ENCODE results near the gene HIVEP3. TPM values are rescaled to one million over a fixed set of nuclear protein-coding genes. Genes with fewer than 3 reads are reported as not detected.

HIVEP3 gene
- total RNA-seq, 2 experiments from 2014 or later = 18.6 to 20.4 TPM

DNA sequence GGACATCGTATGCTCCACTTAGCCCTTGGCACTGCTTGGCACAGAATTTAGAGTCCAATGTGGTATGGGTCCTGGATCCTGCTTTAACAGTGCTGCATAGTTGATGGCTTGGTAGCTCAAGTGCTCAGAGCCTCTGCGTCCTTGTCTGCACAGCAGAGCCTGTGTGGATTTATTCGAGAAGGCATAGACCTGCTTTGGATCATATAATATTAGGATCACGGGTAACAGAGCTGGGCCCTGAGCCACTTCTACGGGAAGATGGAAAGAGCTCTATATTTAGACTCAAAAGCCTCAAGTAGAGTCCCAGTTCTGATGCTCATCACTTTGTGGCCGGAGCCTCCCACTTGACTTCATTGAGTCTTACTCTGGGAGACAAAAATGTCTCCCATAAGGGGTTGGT, 269.9 kb downstream of the HIVEP3 start:
- H3K9me3 Mint-ChIP-seq = no peaks in the 10 kb centered on the region
- POLR2A ChIA-PET = interaction anchor here (1.4 to 3.0 kb wide), 2 partner anchors 11 to 13 kb away, joined by 4 to 11 read pairs; no protein-coding TSS in a partner anchor
- TF ChIP-seq, protein P1, sequence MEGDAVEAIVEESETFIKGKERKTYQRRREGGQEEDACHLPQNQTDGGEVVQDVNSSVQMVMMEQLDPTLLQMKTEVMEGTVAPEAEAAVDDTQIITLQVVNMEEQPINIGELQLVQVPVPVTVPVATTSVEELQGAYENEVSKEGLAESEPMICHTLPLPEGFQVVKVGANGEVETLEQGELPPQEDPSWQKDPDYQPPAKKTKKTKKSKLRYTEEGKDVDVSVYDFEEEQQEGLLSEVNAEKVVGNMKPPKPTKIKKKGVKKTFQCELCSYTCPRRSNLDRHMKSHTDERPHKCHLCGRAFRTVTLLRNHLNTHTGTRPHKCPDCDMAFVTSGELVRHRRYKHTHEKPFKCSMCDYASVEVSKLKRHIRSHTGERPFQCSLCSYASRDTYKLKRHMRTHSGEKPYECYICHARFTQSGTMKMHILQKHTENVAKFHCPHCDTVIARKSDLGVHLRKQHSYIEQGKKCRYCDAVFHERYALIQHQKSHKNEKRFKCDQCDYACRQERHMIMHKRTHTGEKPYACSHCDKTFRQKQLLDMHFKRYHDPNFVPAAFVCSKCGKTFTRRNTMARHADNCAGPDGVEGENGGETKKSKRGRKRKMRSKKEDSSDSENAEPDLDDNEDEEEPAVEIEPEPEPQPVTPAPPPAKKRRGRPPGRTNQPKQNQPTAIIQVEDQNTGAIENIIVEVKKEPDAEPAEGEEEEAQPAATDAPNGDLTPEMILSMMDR (IDR thresholded peaks at IDR 0.05) = no peak
- peaks cover 58% of the 10 kb centered on the region for H3K4me1 Mint-ChIP-seq (ENCODE audit: low read depth)
- CTCF ChIA-PET = interaction anchor here (1.4 to 3.2 kb wide), 2 partner anchors 11 to 74 kb away, joined by 3 to 9 read pairs; no protein-coding TSS in a partner anchor
- H3K27ac Mint-ChIP-seq = peak overlapping the region; percentile 8
- H3K27me3 Mint-ChIP-seq = no peaks in the 10 kb centered on the region
- H3K4me3 Mint-ChIP-seq = no peak overlapping the region
- DNase-seq (no peak), ATAC-seq (no peak)
- H3K36me3 Mint-ChIP-seq (ENCODE audit: low read depth) = peaks cover 26% of the 10 kb centered on the region
- intact Hi-C loops (cut with micrococcal nuclease) = no loop called here

DNA sequence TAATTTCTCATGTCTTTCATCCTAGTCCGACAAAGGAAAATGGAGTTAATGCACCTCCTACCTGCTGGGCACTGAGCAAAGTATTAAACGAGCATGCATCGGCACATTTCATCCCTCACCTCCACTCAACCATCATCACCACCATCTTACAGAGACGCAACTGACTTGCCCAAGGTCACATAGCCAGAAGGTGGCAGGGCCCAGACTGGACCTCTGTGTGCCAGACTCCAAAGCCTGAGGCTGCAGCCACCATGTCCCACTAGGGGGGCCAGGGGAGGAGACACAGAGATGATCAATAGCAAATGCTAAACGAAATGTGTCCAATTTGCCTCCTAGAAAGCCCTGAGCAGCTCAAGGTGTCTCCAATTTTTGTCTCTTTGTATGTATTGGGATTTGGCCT, 270.5 kb downstream of the HIVEP3 start:
- no peak for DNase-seq

DNA sequence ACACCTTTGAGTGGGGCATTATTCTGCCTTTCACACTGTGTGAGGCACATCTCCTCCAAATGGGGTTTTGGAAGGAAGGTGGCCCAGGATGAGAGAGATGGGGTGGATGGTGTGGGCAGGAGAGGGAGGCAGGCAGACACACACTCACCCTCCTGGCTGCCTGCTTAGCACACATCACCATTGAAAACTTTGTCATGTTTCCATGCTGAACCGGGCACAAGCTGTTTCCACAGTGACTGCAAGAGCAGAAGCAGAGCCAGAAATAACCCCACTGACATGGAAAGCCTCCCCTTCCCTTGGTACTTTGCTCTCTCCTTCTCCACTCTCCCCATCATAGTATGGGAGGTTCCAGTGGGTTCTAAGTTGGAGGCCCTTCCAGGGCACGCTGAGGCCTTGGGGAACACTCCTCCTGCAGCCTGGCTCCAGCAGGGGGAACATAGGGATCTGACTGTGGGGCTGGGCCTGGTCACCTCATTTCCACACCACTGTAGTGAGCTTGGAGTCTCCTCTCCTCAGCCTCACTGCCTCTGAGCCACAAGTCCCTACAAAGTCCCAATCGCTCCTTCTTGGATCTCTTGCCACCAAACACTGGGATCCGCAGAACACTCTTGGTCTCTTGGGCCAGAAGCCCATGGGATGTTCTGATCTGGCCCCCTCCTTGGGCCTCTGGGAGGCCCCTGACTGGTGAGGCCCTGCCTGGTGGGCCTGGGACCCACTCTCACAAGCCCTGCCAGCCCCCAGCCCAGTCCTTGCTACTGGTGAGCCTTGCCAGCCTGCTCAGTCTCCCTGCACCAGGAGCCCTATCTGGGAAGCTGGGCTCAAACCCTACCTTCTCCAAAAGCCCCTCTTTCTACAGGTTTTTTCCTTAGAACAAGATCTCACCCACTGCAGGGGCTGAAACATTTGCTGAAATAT, 271.2 kb downstream of the HIVEP3 start:
- DNase-seq (no peak), ATAC-seq (no peak)
- intact Hi-C loops (cut with micrococcal nuclease) = no loop called here
- Mint-ChIP-seq H3K9me3 (no peaks in the 10 kb centered on the region), H3K4me1 (ENCODE audit: low read depth) (peaks cover 44% of the 10 kb centered on the region), H3K4me3 (no peak overlapping the region), H3K27me3 (no peaks in the 10 kb centered on the region), H3K27ac (peak overlapping the region; percentile 56), H3K36me3 (ENCODE audit: low read depth) (peaks cover 25% of the 10 kb centered on the region)
- ChIA-PET CTCF (no interaction called here), POLR2A (interaction anchor here (0.5 to 3.0 kb wide), 2 partner anchors 12 to 40 kb away, joined by 3 to 11 read pairs; no protein-coding TSS in a partner anchor)
- TF ChIP-seq, protein P1 (IDR thresholded peaks at IDR 0.05) = no peak

More for the DNA sequence above, 270.5 kb downstream of the HIVEP3 start:
- TF ChIP-seq, protein P1 (IDR thresholded peaks at IDR 0.05) = no peak
- Mint-ChIP-seq H3K27me3 (no peaks in the 10 kb centered on the region), H3K9me3 (no peaks in the 10 kb centered on the region), H3K4me3 (no peak overlapping the region), H3K36me3 (ENCODE audit: low read depth) (peaks cover 26% of the 10 kb centered on the region), H3K27ac (peak overlapping the region; percentile 36), H3K4me1 (ENCODE audit: low read depth) (peaks cover 52% of the 10 kb centered on the region)
- intact Hi-C loops (cut with micrococcal nuclease) = no loop called here
- ChIA-PET CTCF (interaction anchor here (3.2 kb wide), 1 partner anchor 11 kb away, joined by 9 read pairs; no protein-coding TSS in a partner anchor), POLR2A (interaction anchor here (3.0 kb wide), 1 partner anchor 12 kb away, joined by 11 read pairs; no protein-coding TSS in a partner anchor)
- no peak for ATAC-seq

DNA sequence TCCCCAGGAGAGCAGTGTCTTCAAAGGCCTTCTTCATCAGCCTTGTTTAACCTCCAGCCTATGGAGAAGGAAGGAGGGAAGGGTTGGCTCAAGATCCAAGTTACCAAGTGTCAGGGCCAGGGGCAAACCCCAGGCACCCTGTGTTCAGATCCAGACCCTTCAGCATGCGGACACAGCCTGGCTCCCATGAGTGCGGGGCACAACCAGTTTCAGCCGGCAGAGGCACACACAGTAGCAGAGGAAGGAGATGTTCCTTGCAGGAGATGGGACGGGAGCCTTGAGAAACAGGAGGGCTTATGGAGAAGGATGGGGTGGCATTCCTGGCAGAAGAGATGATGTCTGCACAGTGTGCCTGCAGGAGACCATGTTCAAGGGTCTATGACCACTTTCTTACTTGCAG, 272.5 kb downstream of the HIVEP3 start:
- Mint-ChIP-seq H3K9me3 (no peaks in the 10 kb centered on the region), H3K27ac (peak overlapping the region; percentile 37), H3K4me3 (no peak overlapping the region), H3K27me3 (no peaks in the 10 kb centered on the region), H3K36me3 (ENCODE audit: low read depth) (peaks cover 22% of the 10 kb centered on the region), H3K4me1 (ENCODE audit: low read depth) (peaks cover 36% of the 10 kb centered on the region)
- ChIA-PET POLR2A (no interaction called here), CTCF (no interaction called here)
- intact Hi-C loops (cut with micrococcal nuclease) = no loop called here
- ATAC-seq (no peak), DNase-seq (no peak)
- TF ChIP-seq, protein P1 (IDR thresholded peaks at IDR 0.05) = no peak

DNA sequence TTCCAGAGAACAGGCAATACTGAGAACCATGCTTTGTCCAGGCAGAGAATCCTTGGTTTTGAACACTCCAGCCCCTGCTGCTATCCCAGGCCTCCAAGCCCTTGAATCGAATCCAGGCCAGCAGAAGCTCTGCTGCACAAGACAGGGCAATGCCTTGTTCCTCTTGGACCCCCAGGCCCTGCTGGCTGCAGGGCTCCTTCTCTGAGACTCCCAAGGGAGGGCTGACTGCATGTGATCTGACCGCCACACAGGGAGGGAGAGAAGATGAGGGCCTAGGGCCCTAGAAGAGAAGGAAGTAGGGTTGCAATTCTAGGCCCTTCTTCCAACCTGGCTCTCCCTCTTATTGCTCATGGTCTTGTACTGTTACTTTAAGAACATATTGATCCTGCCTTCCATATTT, 273.7 kb downstream of the HIVEP3 start:
- Mint-ChIP-seq H3K27me3 (no peaks in the 10 kb centered on the region), H3K36me3 (ENCODE audit: low read depth) (peaks cover 20% of the 10 kb centered on the region), H3K27ac (peak overlapping the region; percentile 59), H3K4me3 (no peak overlapping the region), H3K9me3 (no peaks in the 10 kb centered on the region), H3K4me1 (ENCODE audit: low read depth) (peaks cover 25% of the 10 kb centered on the region)
- ChIA-PET POLR2A (interaction anchor here (1.2 kb wide), 1 partner anchor 11 kb away, joined by 4 read pairs; no protein-coding TSS in a partner anchor), CTCF (interaction anchor here (1.6 kb wide), 1 partner anchor 8 kb away, joined by 4 read pairs; no protein-coding TSS in a partner anchor)
- DNase-seq (no peak), ATAC-seq (no peak)
- TF ChIP-seq, protein P1 (IDR thresholded peaks at IDR 0.05) = no peak
- intact Hi-C loops (cut with micrococcal nuclease) = no loop called here
